Colonic mucosa (tissue), 4 donors: Measurements from ENCODE around the gene CBX1. TPM values are rescaled to one million over a fixed set of nuclear protein-coding genes. Genes with fewer than 3 reads are reported as not detected.

Experiments used
- DNase-seq: peaks from one replicate; pipeline ENCODE4 v3.0.0-alpha.2; 2020
- H3K27ac ChIP-seq: fragments of 200-600 bp; one replicate; pipeline ENCODE4 v1.8.0; 2021
- H3K27me3 ChIP-seq: fragments of 200-600 bp; one replicate; pipeline ENCODE4 v1.8.0; 2021
- H3K36me3 ChIP-seq: fragments of 200-600 bp; one replicate; pipeline ENCODE4 v1.8.0; 2021
- H3K4me1 ChIP-seq: fragments of 200-600 bp; one replicate; pipeline ENCODE4 v1.8.0; 2021; ENCODE audit warnings: mild to moderate bottlenecking
- H3K4me3 ChIP-seq: fragments of 200-600 bp; one replicate; pipeline ENCODE4 v1.8.0; 2021
- H3K9ac ChIP-seq, 2 donors: one replicate each; pipeline ENCODE4 v1.7.0; 2013; ENCODE audit warnings: control low read depth in 2 of 2, low read depth in 2 of 2, low read length in 2 of 2
- H3K9me3 ChIP-seq: fragments of 200-600 bp; one replicate; pipeline ENCODE4 v1.8.0; 2021
- intact Hi-C: fragments of 100-400 bp; cut with DNase I; formaldehyde crosslinking; loops from one replicate; pipeline ENCODE4 v1.14.1; 2022
- total RNA-seq, 2 donors: library from RNA; stranded (reverse); fragmentation: NEBNext Ultra II Directional in 1 of 2; extraction: Animal tissue kit (Norgen Biotek cat#: 25700) in 1 of 2; gene quantifications; one replicate each; pipeline ENCODE4 v1.2.1, GENCODE V29; 2021
- TF ChIP-seq, protein P1 (sequence below): fragments of 200-600 bp; IDR thresholded peaks from one replicate; pipeline ENCODE4 v1.8.0; 2022; ENCODE audit warnings: antibody characterized with exemption, mild to moderate bottlenecking
- donor health status: healthy.
- donor health status: DM: no; HTN: no; CAD: no.
- donor health status: DM: no; HTN: no; CAD: no.

CBX1 gene
- total RNA-seq, 2 donors from 2014 or later = 32.3 to 53.0 TPM

- H3K36me3 ChIP-seq = peaks cover under 1% of the 10 kb centered on the region
- H3K27ac ChIP-seq = no peak overlapping the region
- TF ChIP-seq, protein P1, sequence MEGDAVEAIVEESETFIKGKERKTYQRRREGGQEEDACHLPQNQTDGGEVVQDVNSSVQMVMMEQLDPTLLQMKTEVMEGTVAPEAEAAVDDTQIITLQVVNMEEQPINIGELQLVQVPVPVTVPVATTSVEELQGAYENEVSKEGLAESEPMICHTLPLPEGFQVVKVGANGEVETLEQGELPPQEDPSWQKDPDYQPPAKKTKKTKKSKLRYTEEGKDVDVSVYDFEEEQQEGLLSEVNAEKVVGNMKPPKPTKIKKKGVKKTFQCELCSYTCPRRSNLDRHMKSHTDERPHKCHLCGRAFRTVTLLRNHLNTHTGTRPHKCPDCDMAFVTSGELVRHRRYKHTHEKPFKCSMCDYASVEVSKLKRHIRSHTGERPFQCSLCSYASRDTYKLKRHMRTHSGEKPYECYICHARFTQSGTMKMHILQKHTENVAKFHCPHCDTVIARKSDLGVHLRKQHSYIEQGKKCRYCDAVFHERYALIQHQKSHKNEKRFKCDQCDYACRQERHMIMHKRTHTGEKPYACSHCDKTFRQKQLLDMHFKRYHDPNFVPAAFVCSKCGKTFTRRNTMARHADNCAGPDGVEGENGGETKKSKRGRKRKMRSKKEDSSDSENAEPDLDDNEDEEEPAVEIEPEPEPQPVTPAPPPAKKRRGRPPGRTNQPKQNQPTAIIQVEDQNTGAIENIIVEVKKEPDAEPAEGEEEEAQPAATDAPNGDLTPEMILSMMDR = no peak
- no peaks in the 10 kb centered on the region for H3K27me3 ChIP-seq
- H3K9ac ChIP-seq = no peak overlapping the region
- intact Hi-C loops = no loop called here
- no peak overlapping the region for H3K4me3 ChIP-seq
- no peaks in the 10 kb centered on the region for H3K4me1 ChIP-seq
- DNase-seq = no peak
- no peaks in the 10 kb centered on the region for H3K9me3 ChIP-seq
These were observed 27.1 kb upstream of the CBX1 start for GRCh38 chr17:48128400-48128799.

DNA sequence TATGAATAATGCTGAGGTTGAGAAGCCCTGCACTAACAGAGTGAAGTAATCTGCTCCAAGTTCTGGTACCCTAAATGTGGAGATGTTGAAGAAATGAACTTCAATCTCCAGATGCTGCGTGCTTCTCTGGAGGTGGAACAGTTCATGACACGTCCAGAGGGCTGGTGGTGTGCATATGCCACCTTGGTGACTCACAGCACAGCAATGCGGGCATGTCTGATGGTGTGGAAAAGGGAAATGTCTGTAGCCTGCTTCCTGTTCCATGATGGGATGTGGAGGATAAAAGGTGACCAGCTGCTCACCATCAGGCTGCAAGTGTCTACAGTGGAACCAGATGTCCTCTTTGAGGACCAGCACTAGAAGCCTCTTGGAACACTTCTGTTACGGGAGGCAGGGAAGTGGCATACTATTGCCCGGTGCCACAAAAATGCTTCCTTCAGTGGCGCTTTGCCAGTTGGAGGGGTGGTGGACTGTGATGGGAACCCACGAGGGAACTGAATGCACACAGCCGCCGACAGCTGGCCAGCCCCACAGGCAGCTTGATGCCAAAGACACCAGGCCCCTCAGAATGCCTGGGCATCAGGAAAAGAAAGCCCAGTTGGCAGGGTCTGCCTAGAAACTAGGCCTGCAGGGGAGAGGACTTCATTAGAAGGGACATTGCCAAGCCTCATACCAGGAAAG is 26.2 kb upstream of the CBX1 start:
- H3K27ac ChIP-seq = no peak overlapping the region
- H3K4me3 ChIP-seq = no peak overlapping the region
- intact Hi-C loops = no loop called here
- no peaks in the 10 kb centered on the region for H3K9me3 ChIP-seq
- H3K4me1 ChIP-seq = no peaks in the 10 kb centered on the region
- no peak for DNase-seq
- H3K36me3 ChIP-seq = peaks cover 4% of the 10 kb centered on the region
- TF ChIP-seq, protein P1 = no peak
- H3K9ac ChIP-seq = no peak overlapping the region
- no peaks in the 10 kb centered on the region for H3K27me3 ChIP-seq

DNA sequence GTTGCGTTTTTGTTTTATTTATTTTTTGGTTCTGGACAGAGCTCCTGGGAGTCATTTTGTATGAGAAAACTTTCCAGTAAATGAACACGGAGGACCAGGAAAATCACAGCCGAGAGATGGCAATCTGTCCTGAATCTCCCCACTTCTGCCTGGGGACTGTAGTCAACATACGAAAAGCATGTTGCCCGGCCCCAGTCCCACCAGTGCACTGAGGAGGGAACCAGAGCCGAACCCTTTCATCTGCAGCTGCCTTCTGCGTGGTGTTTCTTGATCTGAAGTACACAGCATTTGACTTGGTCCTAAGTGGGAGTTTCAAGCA is 25.2 kb upstream of the CBX1 start:
- H3K9ac ChIP-seq = no peak overlapping the region
- intact Hi-C loops = no loop called here
- H3K36me3 ChIP-seq = peaks cover 4% of the 10 kb centered on the region
- TF ChIP-seq, protein P1 = no peak
- no peaks in the 10 kb centered on the region for H3K4me1 ChIP-seq
- no peak overlapping the region for H3K27ac ChIP-seq
- H3K4me3 ChIP-seq = no peak overlapping the region
- DNase-seq = no peak
- no peaks in the 10 kb centered on the region for H3K9me3 ChIP-seq
- H3K27me3 ChIP-seq = no peaks in the 10 kb centered on the region

- H3K36me3 ChIP-seq = peaks cover 4% of the 10 kb centered on the region
- intact Hi-C loops = no loop called here
- no peak overlapping the region for H3K9ac ChIP-seq
These were observed 24.7 kb upstream of the CBX1 start for GRCh38 chr17:48125829-48126531.

DNA sequence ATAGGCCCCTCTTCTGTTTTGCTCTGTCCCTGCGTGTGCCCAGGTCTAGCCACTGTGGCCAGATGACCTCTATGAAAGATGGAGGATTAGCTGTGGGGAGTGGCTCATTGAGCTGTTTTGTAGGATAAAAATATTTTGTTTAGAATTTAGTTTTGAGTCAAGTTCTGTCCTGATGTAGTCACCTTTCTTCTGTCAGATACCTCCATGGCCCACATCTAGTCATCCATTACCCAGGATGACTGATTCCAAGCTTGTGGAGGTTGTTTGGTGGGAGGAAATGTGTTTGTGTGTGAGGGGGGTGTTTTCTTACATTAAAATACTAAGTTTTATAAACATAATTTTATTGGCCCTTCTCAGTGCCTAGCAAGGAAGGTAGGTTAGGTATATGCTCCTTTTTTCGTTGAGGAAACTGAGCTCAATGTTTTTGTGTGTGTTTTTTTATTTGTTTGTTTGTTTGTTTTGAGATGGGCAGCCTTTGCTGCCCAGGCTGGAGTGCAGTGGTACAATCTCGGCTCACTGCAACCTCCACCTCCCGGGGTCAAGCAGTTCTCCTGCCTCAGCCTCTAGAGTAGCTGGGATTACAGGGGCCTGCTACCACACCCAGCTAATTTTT is 22.6 kb upstream of the CBX1 start:
- H3K4me3 ChIP-seq = no peak overlapping the region
- H3K27me3 ChIP-seq = no peaks in the 10 kb centered on the region
- DNase-seq = no peak
- no peak overlapping the region for H3K27ac ChIP-seq
- H3K4me1 ChIP-seq = no peaks in the 10 kb centered on the region
- TF ChIP-seq, protein P1 = no peak
- no peaks in the 10 kb centered on the region for H3K9me3 ChIP-seq
- no peak overlapping the region for H3K9ac ChIP-seq
- H3K36me3 ChIP-seq = peaks cover 4% of the 10 kb centered on the region
- intact Hi-C loops = no loop called here

More at GRCh38 chr17:48125829-48126531, 24.7 kb upstream of the CBX1 start:
- Histone ChIP-seq H3K27ac (no peak overlapping the region), H3K9me3 (no peaks in the 10 kb centered on the region), H3K27me3 (no peaks in the 10 kb centered on the region), H3K4me3 (no peak overlapping the region), H3K4me1 (no peaks in the 10 kb centered on the region)
- no peak for DNase-seq
- TF ChIP-seq, protein P1 = no peak
